HepG2 (cell line): ENCODE measurements around the gene EPHA10. TPM values are rescaled to one million over a fixed set of nuclear protein-coding genes. Genes with fewer than 3 reads are reported as not detected.
A peak's percentile ranks its signal among the peaks of the same experiment; 100 is the strongest.

Experiments used
- CHD4 ChIP-seq: fragments of 200-600 bp; sonication (generic); IDR thresholded peaks from 2 replicates; pipeline ENCODE4 v1.7.0; 2017; ENCODE audit warnings: mild to moderate bottlenecking, low read length, borderline replicate concordance
- FOXK1 ChIP-seq: sonication (generic); formaldehyde crosslinking; IDR thresholded peaks from 2 replicates; pipeline ENCODE4 v1.4.0; 2020; ENCODE audit warnings: low read depth, missing genetic modification reagents, borderline replicate concordance
- MTF2 ChIP-seq: sonication (generic); formaldehyde crosslinking; IDR thresholded peaks from 2 replicates; pipeline ENCODE4 v1.5.0; 2020; ENCODE audit warnings: missing genetic modification reagents, borderline replicate concordance
- NR1H2 ChIP-seq: sonication (generic); formaldehyde crosslinking; IDR thresholded peaks from 2 replicates; pipeline ENCODE4 v1.8.1; 2022; ENCODE audit warnings: low read depth, missing genetic modification reagents, borderline replicate concordance
- PHB2 ChIP-seq: fragments of 450-650 bp; IDR thresholded peaks from 2 replicates; pipeline ENCODE4 v1.6.1; 2018; ENCODE audit not compliant: partially characterized antibody
- PHF21A ChIP-seq: sonication (generic); formaldehyde crosslinking; IDR thresholded peaks from 2 replicates; pipeline ENCODE4 v1.5.0; 2020; ENCODE audit warnings: mild to moderate bottlenecking, missing genetic modification reagents
- POGZ ChIP-seq: sonication (generic); formaldehyde crosslinking; IDR thresholded peaks from 2 replicates; pipeline ENCODE4 v1.4.0; 2020; ENCODE audit warnings: mild to moderate bottlenecking, missing genetic modification reagents
- PRPF4 ChIP-seq: fragments of 200-400 bp; formaldehyde crosslinking; IDR thresholded peaks from 2 replicates; pipeline ENCODE4 v1.6.1; 2016; ENCODE audit warnings: low read length, low read depth; ENCODE audit not compliant: poor library complexity, severe bottlenecking
- TEAD3 ChIP-seq: optimal IDR thresholded peaks from 2 replicates; pipeline ENCODE3; 2016; ENCODE audit warnings: borderline replicate concordance
- TRIM24 ChIP-seq: sonication (generic); formaldehyde crosslinking; IDR thresholded peaks from 2 replicates; pipeline ENCODE4 v1.8.0; 2022; ENCODE audit warnings: mild to moderate bottlenecking, missing genetic modification reagents
- ZBTB42 ChIP-seq: sonication (generic); formaldehyde crosslinking; IDR thresholded peaks from 2 replicates; pipeline ENCODE4 v1.5.0; 2020; ENCODE audit warnings: mild to moderate bottlenecking, missing genetic modification reagents
- ZFP36L1 ChIP-seq: sonication (generic); formaldehyde crosslinking; IDR thresholded peaks from 2 replicates; pipeline ENCODE4 v1.8.0; 2022; ENCODE audit warnings: mild to moderate bottlenecking, missing genetic modification reagents, moderate library complexity
- ZNF10 ChIP-seq: sonication (generic); formaldehyde crosslinking; IDR thresholded peaks from 2 replicates; pipeline ENCODE4 v1.4.0; 2020; ENCODE audit warnings: mild to moderate bottlenecking, low read depth, missing genetic modification reagents, borderline replicate concordance
- ZNF121 ChIP-seq: sonication (generic); formaldehyde crosslinking; IDR thresholded peaks from 2 replicates; pipeline ENCODE4 v1.5.0; 2020; ENCODE audit warnings: mild to moderate bottlenecking, missing genetic modification reagents
- ZNF205 ChIP-seq: IDR thresholded peaks from 2 replicates; pipeline ENCODE4 v1.6.1; 2018; ENCODE audit warnings: missing biosample characterization, missing genetic modification reagents
- ZNF3 ChIP-seq: IDR thresholded peaks from 2 replicates; pipeline ENCODE4 v1.7.0; 2017; ENCODE audit warnings: inconsistent platforms
- ZNF660 ChIP-seq: sonication (generic); formaldehyde crosslinking; IDR thresholded peaks from 2 replicates; pipeline ENCODE4 v1.5.1; 2020; ENCODE audit warnings: mild to moderate bottlenecking, low read depth, missing genetic modification reagents, borderline replicate concordance
- ZNF713 ChIP-seq: sonication (generic); formaldehyde crosslinking; IDR thresholded peaks from 2 replicates; pipeline ENCODE4 v1.4.0; 2020; ENCODE audit warnings: mild to moderate bottlenecking, missing genetic modification reagents
- ZSCAN30 ChIP-seq: sonication (generic); formaldehyde crosslinking; IDR thresholded peaks from 2 replicates; pipeline ENCODE4 v1.5.0; 2020; ENCODE audit warnings: mild to moderate bottlenecking, missing genetic modification reagents
- polyA plus RNA-seq, 8 experiments: library from polyadenylated mRNA; depleted of rRNA in 3 of 8; stranded (reverse) in 7 of 8; unstranded in 1 of 8; fragments of >200 nt; fragmentation: Illumina TruSeq in 4 of 8; extraction: Trizol in 4 of 8; gene quantifications; 2 replicates each; pipeline versions ENCODE4 v1.2.1 to v1.2.3, GENCODE V29; 2011 to 2016; ENCODE audit warnings: low read depth in 4 of 8, missing spikeins in 1 of 8, mixed read lengths in 1 of 8; ENCODE audit not compliant: insufficient read depth in 1 of 8
- total RNA-seq, 5 experiments: library from RNA; depleted of rRNA; stranded (reverse); fragments of >200 nt; fragmentation: Illumina TruSeq; extraction: Trizol; gene quantifications; 2 replicates each; pipeline ENCODE4 v1.2.3, GENCODE V29; 2016; ENCODE audit warnings: low read depth in 1 of 5
- TF ChIP-seq, protein P1 (sequence below): sonication (generic); formaldehyde crosslinking; IDR thresholded peaks from 2 replicates; pipeline ENCODE4 v1.4.0; 2020; ENCODE audit warnings: mild to moderate bottlenecking, missing genetic modification reagents
- TF ChIP-seq, protein P2 (sequence below): sonication (generic); formaldehyde crosslinking; IDR thresholded peaks from 2 replicates; pipeline ENCODE4 v1.5.1; 2020; ENCODE audit warnings: missing genetic modification reagents, mild to moderate bottlenecking, borderline replicate concordance
- TF ChIP-seq, protein P3 (sequence below): sonication (generic); formaldehyde crosslinking; IDR thresholded peaks from 2 replicates; pipeline ENCODE4 v1.8.0; 2022; ENCODE audit warnings: missing genetic modification reagents, mild to moderate bottlenecking, inconsistent platforms, borderline replicate concordance
- TF ChIP-seq, protein P4 (sequence below): sonication (generic); formaldehyde crosslinking; IDR thresholded peaks from 2 replicates; pipeline ENCODE4 v1.4.0; 2020; ENCODE audit warnings: mild to moderate bottlenecking, missing genetic modification reagents

The EPHA10 gene
- total and polyA plus RNA-seq, 2 of the 13 experiments (the other 11 are each of a cell fraction or from before 2014, with no cell fraction given) = 0.11 to 0.58 TPM

DNA sequence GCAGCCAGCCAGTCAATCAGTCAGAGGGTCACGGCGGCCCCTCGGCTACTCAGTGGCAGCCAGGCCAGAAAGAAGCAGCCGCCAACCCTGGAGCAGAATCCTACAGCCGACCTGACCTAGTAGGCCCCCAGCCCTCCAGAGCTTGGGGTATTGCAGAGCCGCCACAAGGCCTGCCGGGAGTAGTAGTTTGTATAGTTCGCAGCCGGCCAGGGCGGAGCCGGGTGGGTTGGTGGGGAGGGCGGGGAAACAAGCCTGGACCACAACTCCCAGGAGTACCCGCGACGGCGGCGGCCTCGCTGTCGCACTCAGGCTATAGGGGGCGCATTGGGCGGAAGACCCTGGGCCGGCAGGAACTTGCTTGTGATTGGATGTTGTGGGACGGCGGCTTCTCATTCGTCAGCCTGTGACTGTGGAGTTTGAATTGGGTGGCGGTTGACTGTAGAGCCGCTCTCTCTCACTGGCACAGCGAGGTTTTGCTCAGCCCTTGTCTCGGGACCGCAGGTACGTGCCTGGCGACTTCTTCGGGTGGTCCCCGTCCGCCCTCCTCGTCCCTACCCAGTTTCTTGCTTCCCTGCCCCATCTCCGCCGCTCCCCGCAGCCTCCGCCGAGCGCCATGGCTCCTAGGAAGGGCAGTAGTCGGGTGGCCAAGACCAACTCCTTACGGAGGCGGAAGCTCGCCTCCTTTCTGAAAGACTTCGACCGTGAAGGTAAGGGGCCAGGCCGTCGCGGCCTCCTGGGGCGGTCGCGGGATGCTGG, 72.7 kb downstream of the EPHA10 start, which contains the start of gene CDCA8 (continued):
- no peak for TF ChIP-seq PRPF4
- no peak for TF ChIP-seq ZNF713
- TF ChIP-seq ZBTB42 (CRISPR knock-in tag) = no peak
- TF ChIP-seq TEAD3 (CRISPR knock-in tag) = peak; percentile 57
- no peak for TF ChIP-seq ZNF3 (CRISPR knock-in tag)
- peak; percentile 84; the same call in 1 of the 2 replicates for TF ChIP-seq ZFP36L1 (CRISPR knock-in tag)
- TF ChIP-seq ZNF10 = no peak
- no peak for TF ChIP-seq TRIM24 (CRISPR knock-in tag)
- TF ChIP-seq PHF21A (CRISPR knock-in tag) = peak; percentile 55; the same call in 1 of the 2 replicates
- TF ChIP-seq PHB2 = no peak
- no peak for TF ChIP-seq ZNF205 (CRISPR knock-in tag)
- TF ChIP-seq ZNF121 (CRISPR knock-in tag) = no peak
- TF ChIP-seq, protein P1, sequence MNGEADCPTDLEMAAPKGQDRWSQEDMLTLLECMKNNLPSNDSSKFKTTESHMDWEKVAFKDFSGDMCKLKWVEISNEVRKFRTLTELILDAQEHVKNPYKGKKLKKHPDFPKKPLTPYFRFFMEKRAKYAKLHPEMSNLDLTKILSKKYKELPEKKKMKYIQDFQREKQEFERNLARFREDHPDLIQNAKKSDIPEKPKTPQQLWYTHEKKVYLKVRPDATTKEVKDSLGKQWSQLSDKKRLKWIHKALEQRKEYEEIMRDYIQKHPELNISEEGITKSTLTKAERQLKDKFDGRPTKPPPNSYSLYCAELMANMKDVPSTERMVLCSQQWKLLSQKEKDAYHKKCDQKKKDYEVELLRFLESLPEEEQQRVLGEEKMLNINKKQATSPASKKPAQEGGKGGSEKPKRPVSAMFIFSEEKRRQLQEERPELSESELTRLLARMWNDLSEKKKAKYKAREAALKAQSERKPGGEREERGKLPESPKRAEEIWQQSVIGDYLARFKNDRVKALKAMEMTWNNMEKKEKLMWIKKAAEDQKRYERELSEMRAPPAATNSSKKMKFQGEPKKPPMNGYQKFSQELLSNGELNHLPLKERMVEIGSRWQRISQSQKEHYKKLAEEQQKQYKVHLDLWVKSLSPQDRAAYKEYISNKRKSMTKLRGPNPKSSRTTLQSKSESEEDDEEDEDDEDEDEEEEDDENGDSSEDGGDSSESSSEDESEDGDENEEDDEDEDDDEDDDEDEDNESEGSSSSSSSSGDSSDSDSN (CRISPR knock-in tag) = no peak; the same call in 1 of the 2 replicates
- peak; percentile 91; the same call in 1 of the 2 replicates for TF ChIP-seq FOXK1 (CRISPR knock-in tag)
- no peak for TF ChIP-seq ZSCAN30
- no peak for TF ChIP-seq POGZ (CRISPR knock-in tag)
- TF ChIP-seq, protein P2, sequence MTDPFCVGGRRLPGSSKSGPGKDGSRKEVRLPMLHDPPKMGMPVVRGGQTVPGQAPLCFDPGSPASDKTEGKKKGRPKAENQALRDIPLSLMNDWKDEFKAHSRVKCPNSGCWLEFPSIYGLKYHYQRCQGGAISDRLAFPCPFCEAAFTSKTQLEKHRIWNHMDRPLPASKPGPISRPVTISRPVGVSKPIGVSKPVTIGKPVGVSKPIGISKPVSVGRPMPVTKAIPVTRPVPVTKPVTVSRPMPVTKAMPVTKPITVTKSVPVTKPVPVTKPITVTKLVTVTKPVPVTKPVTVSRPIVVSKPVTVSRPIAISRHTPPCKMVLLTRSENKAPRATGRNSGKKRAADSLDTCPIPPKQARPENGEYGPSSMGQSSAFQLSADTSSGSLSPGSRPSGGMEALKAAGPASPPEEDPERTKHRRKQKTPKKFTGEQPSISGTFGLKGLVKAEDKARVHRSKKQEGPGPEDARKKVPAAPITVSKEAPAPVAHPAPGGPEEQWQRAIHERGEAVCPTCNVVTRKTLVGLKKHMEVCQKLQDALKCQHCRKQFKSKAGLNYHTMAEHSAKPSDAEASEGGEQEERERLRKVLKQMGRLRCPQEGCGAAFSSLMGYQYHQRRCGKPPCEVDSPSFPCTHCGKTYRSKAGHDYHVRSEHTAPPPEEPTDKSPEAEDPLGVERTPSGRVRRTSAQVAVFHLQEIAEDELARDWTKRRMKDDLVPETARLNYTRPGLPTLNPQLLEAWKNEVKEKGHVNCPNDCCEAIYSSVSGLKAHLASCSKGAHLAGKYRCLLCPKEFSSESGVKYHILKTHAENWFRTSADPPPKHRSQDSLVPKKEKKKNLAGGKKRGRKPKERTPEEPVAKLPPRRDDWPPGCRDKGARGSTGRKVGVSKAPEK = no peak
- TF ChIP-seq, protein P3, sequence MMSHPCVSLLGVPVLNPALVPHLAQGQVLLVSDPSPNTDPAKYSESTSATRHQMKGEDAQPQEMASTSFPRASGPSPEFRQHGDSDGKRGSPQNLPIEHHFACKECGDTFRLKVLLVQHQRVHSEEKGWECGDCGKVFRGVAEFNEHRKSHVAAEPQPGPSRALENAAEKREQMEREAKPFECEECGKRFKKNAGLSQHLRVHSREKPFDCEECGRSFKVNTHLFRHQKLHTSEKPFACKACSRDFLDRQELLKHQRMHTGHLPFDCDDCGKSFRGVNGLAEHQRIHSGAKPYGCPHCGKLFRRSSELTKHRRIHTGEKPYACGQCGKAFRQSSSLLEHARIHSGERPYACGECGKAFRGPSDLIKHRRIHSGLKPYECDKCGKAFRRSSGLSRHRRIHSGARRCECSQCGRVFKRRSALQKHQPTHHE (CRISPR knock-in tag) = 0 out of 2 replicates have a peak, but pooled peaks have one; percentile 37
- TF ChIP-seq, protein P4, sequence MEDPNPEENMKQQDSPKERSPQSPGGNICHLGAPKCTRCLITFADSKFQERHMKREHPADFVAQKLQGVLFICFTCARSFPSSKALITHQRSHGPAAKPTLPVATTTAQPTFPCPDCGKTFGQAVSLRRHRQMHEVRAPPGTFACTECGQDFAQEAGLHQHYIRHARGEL (CRISPR knock-in tag) = no peak
- TF ChIP-seq ZNF660 (CRISPR knock-in tag) = no peak
- TF ChIP-seq CHD4 = no peak
- no peak for TF ChIP-seq MTF2
- TF ChIP-seq NR1H2 = 0 out of 2 replicates have a peak, but pooled peaks have one; percentile 48
